IMR-90 (cell line): ENCODE measurements around the gene PPP5C. TPM values are rescaled to one million over a fixed set of nuclear protein-coding genes. Genes with fewer than 3 reads are reported as not detected.
A peak's percentile ranks its signal among the peaks of the same experiment; 100 is the strongest.

Experiments used
- ATAC-seq: fragments of 200-7000 bp; cut with Tn5 transposase; 2 replicates; pipeline ENCODE4 v1.9.1; 2020; ENCODE audit warnings: low read depth, mild to moderate bottlenecking, moderate library complexity
- BruUV-seq: library from RNA; stranded (reverse); fragments of 400-500 nt; replicated peaks from 2 replicates; lab custom pipeline; 2021; lab: Mats Ljungman, UMichigan
- CTCF ChIA-PET: fragments of 300-600 bp; formaldehyde crosslinking; extraction: SDS; loops from one replicate; lab custom pipeline; 2021; ENCODE audit warnings: antibody characterized with exemption; lab: Yijun Ruan, JAX
- POLR2A ChIA-PET: fragments of 300-600 bp; sonication (Branson Sonifier 250); formaldehyde crosslinking; loops from one replicate; lab custom pipeline; 2022; ENCODE audit warnings: antibody characterized with exemption; ENCODE audit not compliant: unreplicated experiment; lab: Charles Lee
- DNase-seq: peaks from one replicate; pipeline ENCODE4 v3.0.0; 2013
- H2AFZ ChIP-seq: replicated peaks from 2 replicates; pipeline ENCODE3; 2013; ENCODE audit warnings: low read length, mild to moderate bottlenecking; ENCODE audit not compliant: poor library complexity
- H2AK5ac ChIP-seq: 2 replicates; pipeline ENCODE4 v1.6.1; 2013; ENCODE audit warnings: low read depth, low read length, inconsistent platforms
- H2AK9ac ChIP-seq: replicated peaks from 2 replicates; pipeline ENCODE3; 2013; ENCODE audit warnings: mild to moderate bottlenecking, low read depth, low read length, moderate library complexity; ENCODE audit not compliant: poor library complexity
- H2BK120ac ChIP-seq: 2 replicates; pipeline ENCODE4 v1.6.1; 2013; ENCODE audit warnings: low read depth, low read length, inconsistent platforms
- H2BK15ac ChIP-seq: 3 replicates; pipeline ENCODE4 v1.6.1; 2013; ENCODE audit warnings: low read depth, low read length, inconsistent platforms
- H2BK20ac ChIP-seq: 2 replicates; pipeline ENCODE4 v1.6.1; 2013; ENCODE audit warnings: low read depth, mild to moderate bottlenecking, inconsistent platforms, low read length, moderate library complexity
- H2BK5ac ChIP-seq: 2 replicates; pipeline ENCODE4 v1.6.1; 2013; ENCODE audit warnings: mild to moderate bottlenecking, low read depth, low read length, inconsistent platforms; ENCODE audit not compliant: poor library complexity, severe bottlenecking
- H3K14ac ChIP-seq: replicated peaks from 2 replicates; pipeline ENCODE4 v1.6.1; 2013; ENCODE audit warnings: low read depth, low read length, inconsistent platforms
- H3K18ac ChIP-seq: 2 replicates; pipeline ENCODE4 v1.6.1; 2013; ENCODE audit warnings: low read depth, low read length, control low read depth
- H3K23ac ChIP-seq: 2 replicates; pipeline ENCODE4 v1.6.1; 2013; ENCODE audit warnings: low read depth, low read length, inconsistent platforms
- H3K27ac ChIP-seq: 2 replicates; pipeline ENCODE4 v1.5.1; 2013; ENCODE audit warnings: mild to moderate bottlenecking, control low read depth, low read length; ENCODE audit not compliant: insufficient read depth
- H3K27me3 ChIP-seq: 2 replicates; pipeline ENCODE4 v1.6.1; 2013; ENCODE audit warnings: low read length; ENCODE audit not compliant: control insufficient read depth, insufficient read depth
- H3K36me3 ChIP-seq: 2 replicates; pipeline ENCODE4 v1.6.1; 2013; ENCODE audit warnings: low read length, mixed read lengths; ENCODE audit not compliant: control insufficient read depth, insufficient read depth
- H3K4ac ChIP-seq: 2 replicates; pipeline ENCODE4 v1.6.1; 2013; ENCODE audit warnings: low read depth, low read length, inconsistent platforms
- H3K4me1 ChIP-seq: 2 replicates; pipeline ENCODE4 v1.6.1; 2013; ENCODE audit warnings: low read length, mixed read lengths; ENCODE audit not compliant: control insufficient read depth, insufficient read depth
- H3K4me2 ChIP-seq: 2 replicates; pipeline ENCODE4 v1.6.1; 2013; ENCODE audit warnings: low read depth, mild to moderate bottlenecking, control low read depth, low read length, moderate library complexity
- H3K4me3 ChIP-seq: 2 replicates; pipeline ENCODE4 v1.5.1; 2013; ENCODE audit warnings: low read depth, mild to moderate bottlenecking, control low read depth, low read length, moderate library complexity; ENCODE audit not compliant: insufficient read depth
- H3K56ac ChIP-seq: 2 replicates; pipeline ENCODE4 v1.6.1; 2013; ENCODE audit warnings: low read length, inconsistent platforms; ENCODE audit not compliant: insufficient read depth; ENCODE audit errors: extremely low read depth
- H3K79me1 ChIP-seq, 2 experiments: 2 replicates each; pipeline ENCODE4 v1.6.1; 2013; ENCODE audit warnings: low read length in 2 of 2, inconsistent platforms in 1 of 2, low read depth in 1 of 2
- H3K9ac ChIP-seq: 2 replicates; pipeline ENCODE4 v1.6.1; 2013; ENCODE audit warnings: low read depth, low read length, control low read depth
- H3K9me1 ChIP-seq: 2 replicates; pipeline ENCODE4 v1.6.1; 2013; ENCODE audit warnings: low read length, inconsistent platforms; ENCODE audit not compliant: insufficient read depth
- H3K9me3 ChIP-seq: 2 replicates; pipeline ENCODE4 v1.6.1; 2013; ENCODE audit warnings: low read length; ENCODE audit not compliant: control insufficient read depth, insufficient read depth
- H4K20me1 ChIP-seq: 2 replicates; pipeline ENCODE4 v1.6.1; 2013; ENCODE audit warnings: low read length, inconsistent platforms; ENCODE audit not compliant: insufficient read depth
- H4K5ac ChIP-seq: 2 replicates; pipeline ENCODE4 v1.6.1; 2013; ENCODE audit warnings: mild to moderate bottlenecking, low read depth, low read length, control low read depth
- H4K8ac ChIP-seq, 2 experiments: 2 replicates each; pipeline ENCODE4 v1.6.1; 2013; ENCODE audit warnings: low read depth in 2 of 2, low read length in 2 of 2, control low read depth in 1 of 2, inconsistent platforms in 1 of 2
- H4K91ac ChIP-seq: 2 replicates; pipeline ENCODE4 v1.6.1; 2013; ENCODE audit warnings: low read depth, low read length, inconsistent platforms; ENCODE audit not compliant: insufficient read depth
- MAZ ChIP-seq: IDR thresholded peaks from 2 replicates; pipeline ENCODE4 v1.6.1; 2012; ENCODE audit warnings: low read depth, mild to moderate bottlenecking, low read length, improper control_type of control experiment, moderate library complexity, borderline replicate concordance
- RFX5 ChIP-seq: IDR thresholded peaks from 2 replicates; pipeline ENCODE4 v1.8.0; 2012; ENCODE audit warnings: low read depth, mild to moderate bottlenecking, low read length, moderate library complexity
- USF2 ChIP-seq: fragments of 150-350 bp; IDR thresholded peaks from 2 replicates; pipeline ENCODE4 v1.6.1; 2017; ENCODE audit warnings: mild to moderate bottlenecking, antibody characterized with exemption, low read length, low read depth
- WGBS, 2 experiments: methylation state at CpG; one replicate each; pipeline versions ENCODE4 v1.1.5 to v1.1.7; 2013; ENCODE audit warnings: missing lambda C conversion rate in 2 of 2; ENCODE audit not compliant: insufficient read length in 1 of 2; ENCODE audit errors: extremely low coverage in 2 of 2; 5-methylcytosine and 5-hydroxymethylcytosine counted together
- dilution Hi-C: fragments of 300-500 bp; cut with HindIII; formaldehyde crosslinking; loops from one replicate; pipeline ENCODE4 v1.14.3; 2018; ENCODE audit warnings: low sequenced_read_pairs; ENCODE audit not compliant: unreplicated experiment
- in situ Hi-C: fragments of 300-500 bp; cut with MboI; formaldehyde crosslinking; loops from 3 replicates; pipeline ENCODE4 v1.14.3; 2019; ENCODE audit warnings: low sequenced_read_pairs, inconsistent platforms, mixed read lengths
- intact Hi-C: fragments of 100-400 bp; cut with micrococcal nuclease; formaldehyde crosslinking; loops from 2 replicates; pipeline ENCODE4 v1.10.0; 2022
- polyA plus RNA-seq, 3 experiments: library from polyadenylated mRNA; depleted of rRNA; stranded (reverse); fragments of >200 nt; gene quantifications; 2 replicates each; pipeline ENCODE4 v1.2.3, GENCODE V29; 2012; ENCODE audit warnings: low replicate concordance in 1 of 3
- total RNA-seq: library from RNA; depleted of rRNA; stranded (reverse); fragments of >200 nt; gene quantifications from 2 replicates; pipeline ENCODE4 v1.2.3, GENCODE V29; 2012

Gene PPP5C
- total and polyA plus RNA-seq, 2 of the 4 experiments (the other 2 are of a cell fraction): 80.5 to 128 TPM

- Histone ChIP-seq H3K4me2 (no peak overlapping the region), H3K9me1 (no peaks in the 10 kb centered on the region), H3K14ac (no peak overlapping the region), H3K36me3 (no peaks in the 10 kb centered on the region), H4K20me1 (no peaks in the 10 kb centered on the region), H3K9ac (no peak overlapping the region), H2BK20ac (no peak overlapping the region), H3K56ac (no peak overlapping the region), H3K4me3 (no peak overlapping the region), H3K27me3 (peaks cover 52% of the 10 kb centered on the region), H3K4ac (no peak overlapping the region), H3K9me3 (peaks cover 6% of the 10 kb centered on the region), H2BK15ac (no peak overlapping the region), H2AK5ac (no peak overlapping the region), H2BK5ac (no peak overlapping the region), H4K91ac (no peak overlapping the region), H3K79me1 (no peaks in the 10 kb centered on the region), H2BK120ac (no peak overlapping the region), H2AFZ (peak overlapping the region; percentile 49), H3K23ac (no peak overlapping the region), H4K8ac (no peak overlapping the region), H3K27ac (no peak overlapping the region), H4K5ac (no peak overlapping the region), H3K4me1 (peaks cover 6% of the 10 kb centered on the region; the same call in 1 of the 2 replicates), H3K18ac (no peak overlapping the region), H2AK9ac (peak overlapping the region; percentile 9)
- dilution Hi-C loops (no loop called here), in situ Hi-C loops (no loop called here), intact Hi-C loops (no loop called here)
- BruUV-seq: no TSS peak
- no CpG with 5 or more reads among the region's 11 CpGs for WGBS, 2 experiments
- ChIA-PET POLR2A (no interaction called here), CTCF (no interaction called here)
- ATAC-seq: peak; percentile 72
- DNase-seq: peak; percentile 50
- TF ChIP-seq MAZ: peak; percentile 45; the same call in 1 of the 2 replicates
- TF ChIP-seq USF2: no peak
- no peak for TF ChIP-seq RFX5
Measured at GRCh38 chr19:46299004-46299509, 47.8 kb upstream of the PPP5C start.
